ENCODE data around the gene ISL1. TPM values are rescaled to one million over a fixed set of nuclear protein-coding genes. Genes with fewer than 3 reads are reported as not detected.

The ISL1 gene
- total and polyA plus RNA-seq, 4 donors = not detected

GRCh38 chr5:51381761-51382474, 1.3 kb upstream of the ISL1 start:
- H3K9me3 ChIP-seq (ENCODE audit: control insufficient read depth in 4 of 4, low read length in 3 of 4) = peaks cover 0 to 6% (median 1%) of the 10 kb centered on the region in 4 donors
- no peak for DNase-seq (ENCODE audit: low spot score)
- 5% methylated on average over 19 of the region's 19 CpGs for WGBS
- H3K36me3 ChIP-seq (ENCODE audit: control insufficient read depth in 4 of 4, insufficient read depth in 3 of 4, low read depth in 1 of 4, low read length in 3 of 4) = no peaks in the 10 kb centered on the region
- H3K27ac ChIP-seq (ENCODE audit: low read depth in 1 of 2, low read length in 2 of 2) = no peak overlapping the region
- peaks cover 0 to 27% (median 24%) of the 10 kb centered on the region in 4 donors for H3K4me1 ChIP-seq (ENCODE audit: control insufficient read depth in 4 of 4, insufficient read depth in 4 of 4, low read length in 3 of 4)
- H3K27me3 ChIP-seq (ENCODE audit: control insufficient read depth in 4 of 4, insufficient read depth in 4 of 4, low read length in 3 of 4) = peaks cover 4 to 27% (median 17%) of the 10 kb centered on the region in 4 donors
- peak overlapping the region in 1 of 3 donors; percentile 22 for H3K4me3 ChIP-seq (ENCODE audit: low read depth in 1 of 3, low read length in 3 of 3)
- H3K9ac ChIP-seq (ENCODE audit: low read depth in 1 of 2, low read length in 2 of 2) = no peak overlapping the region
- TF ChIP-seq SP1 (IDR thresholded peaks at IDR 0.05) (no peak), JUND (IDR thresholded peaks at IDR 0.05) (no peak), RXRA (IDR thresholded peaks at IDR 0.05) (no peak), RAD21 (IDR thresholded peaks at IDR 0.05) (no peak), NR2F2 (IDR thresholded peaks at IDR 0.05) (no peak), ATF3 (IDR thresholded peaks at IDR 0.05) (no peak), HNF4A (conservative IDR thresholded peaks at IDR 0.05) (no peak), EGR1 (IDR thresholded peaks at IDR 0.05; ENCODE audit: low read depth in 2 of 2) (no peak), MAX (IDR thresholded peaks at IDR 0.05) (no peak), FOXA1 (IDR thresholded peaks at IDR 0.05) (no peak)

- no peak overlapping the region for H3K9ac ChIP-seq (ENCODE audit: low read depth in 1 of 2, low read length in 2 of 2)
- no peaks in the 10 kb centered on the region for H3K36me3 ChIP-seq (ENCODE audit: control insufficient read depth in 4 of 4, insufficient read depth in 3 of 4, low read depth in 1 of 4, low read length in 3 of 4)
- no peak overlapping the region for H3K27ac ChIP-seq (ENCODE audit: low read depth in 1 of 2, low read length in 2 of 2)
- peaks cover 0 to 3% (median under 1%) of the 10 kb centered on the region in 4 donors for H3K9me3 ChIP-seq (ENCODE audit: control insufficient read depth in 4 of 4, low read length in 3 of 4)
- H3K4me1 ChIP-seq (ENCODE audit: control insufficient read depth in 4 of 4, insufficient read depth in 4 of 4, low read length in 3 of 4) = peaks cover 0 to 33% (median 29%) of the 10 kb centered on the region in 4 donors
- H3K27me3 ChIP-seq (ENCODE audit: control insufficient read depth in 4 of 4, insufficient read depth in 4 of 4, low read length in 3 of 4) = peaks cover 6 to 23% (median 17%) of the 10 kb centered on the region in 4 donors
- WGBS = 2% methylated on average over 45 of the region's 45 CpGs
- peak overlapping the region in 2 of 3 donors; percentile 19 to 28 for H3K4me3 ChIP-seq (ENCODE audit: low read depth in 1 of 3, low read length in 3 of 3)
- no peak for DNase-seq (ENCODE audit: low spot score)
- TF ChIP-seq FOXA1 (IDR thresholded peaks at IDR 0.05) (no peak), ATF3 (IDR thresholded peaks at IDR 0.05) (no peak), EGR1 (IDR thresholded peaks at IDR 0.05; ENCODE audit: low read depth in 2 of 2) (no peak), NR2F2 (IDR thresholded peaks at IDR 0.05) (no peak), REST (IDR thresholded peaks at IDR 0.05) (no peak), SP1 (IDR thresholded peaks at IDR 0.05) (no peak), ZBTB33 (IDR thresholded peaks at IDR 0.05) (no peak), CTCF (IDR thresholded peaks at IDR 0.05; ENCODE audit: low read depth, low read length, missing input control) (no peak), MAX (IDR thresholded peaks at IDR 0.05) (no peak), HNF4G (IDR thresholded peaks at IDR 0.05) (no peak), GABPA (IDR thresholded peaks at IDR 0.05 in 1 of 2, conservative IDR thresholded peaks at IDR 0.05 in 1 of 2) (no peak), JUND (IDR thresholded peaks at IDR 0.05) (no peak), HNF4A (conservative IDR thresholded peaks at IDR 0.05) (no peak), TAF1 (conservative IDR thresholded peaks at IDR 0.05) (no peak), FOXA2 (IDR thresholded peaks at IDR 0.05) (no peak)
Observed at GRCh38 chr5:51382521-51383130, 622 bp upstream of the ISL1 start.
